Measurements from ENCODE around the gene TBC1D10A. TPM values are rescaled to one million over a fixed set of nuclear protein-coding genes. Genes with fewer than 3 reads are reported as not detected.
A peak's percentile ranks its signal among the peaks of the same experiment; 100 is the strongest.

Gene TBC1D10A
- total RNA-seq, 1 donor from 2014 or later = 29.6 TPM

GRCh38 chr22:30248484-30248883 lies 78.3 kb downstream of the TBC1D10A start:
- intact Hi-C loops (cut with DNase I) = no loop called here
- Histone ChIP-seq H3K36me3 (no peaks in the 10 kb centered on the region), H3K4me1 (peaks cover 27% of the 10 kb centered on the region), H3K9me3 (no peaks in the 10 kb centered on the region), H3K4me3 (no peak overlapping the region), H3K27me3 (peaks cover 11% of the 10 kb centered on the region), H3K27ac (no peak overlapping the region)
- DNase-seq (no peak), ATAC-seq (no peak)
- TF ChIP-seq, protein P1, sequence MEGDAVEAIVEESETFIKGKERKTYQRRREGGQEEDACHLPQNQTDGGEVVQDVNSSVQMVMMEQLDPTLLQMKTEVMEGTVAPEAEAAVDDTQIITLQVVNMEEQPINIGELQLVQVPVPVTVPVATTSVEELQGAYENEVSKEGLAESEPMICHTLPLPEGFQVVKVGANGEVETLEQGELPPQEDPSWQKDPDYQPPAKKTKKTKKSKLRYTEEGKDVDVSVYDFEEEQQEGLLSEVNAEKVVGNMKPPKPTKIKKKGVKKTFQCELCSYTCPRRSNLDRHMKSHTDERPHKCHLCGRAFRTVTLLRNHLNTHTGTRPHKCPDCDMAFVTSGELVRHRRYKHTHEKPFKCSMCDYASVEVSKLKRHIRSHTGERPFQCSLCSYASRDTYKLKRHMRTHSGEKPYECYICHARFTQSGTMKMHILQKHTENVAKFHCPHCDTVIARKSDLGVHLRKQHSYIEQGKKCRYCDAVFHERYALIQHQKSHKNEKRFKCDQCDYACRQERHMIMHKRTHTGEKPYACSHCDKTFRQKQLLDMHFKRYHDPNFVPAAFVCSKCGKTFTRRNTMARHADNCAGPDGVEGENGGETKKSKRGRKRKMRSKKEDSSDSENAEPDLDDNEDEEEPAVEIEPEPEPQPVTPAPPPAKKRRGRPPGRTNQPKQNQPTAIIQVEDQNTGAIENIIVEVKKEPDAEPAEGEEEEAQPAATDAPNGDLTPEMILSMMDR (IDR thresholded peaks at IDR 0.05) = no peak

DNA sequence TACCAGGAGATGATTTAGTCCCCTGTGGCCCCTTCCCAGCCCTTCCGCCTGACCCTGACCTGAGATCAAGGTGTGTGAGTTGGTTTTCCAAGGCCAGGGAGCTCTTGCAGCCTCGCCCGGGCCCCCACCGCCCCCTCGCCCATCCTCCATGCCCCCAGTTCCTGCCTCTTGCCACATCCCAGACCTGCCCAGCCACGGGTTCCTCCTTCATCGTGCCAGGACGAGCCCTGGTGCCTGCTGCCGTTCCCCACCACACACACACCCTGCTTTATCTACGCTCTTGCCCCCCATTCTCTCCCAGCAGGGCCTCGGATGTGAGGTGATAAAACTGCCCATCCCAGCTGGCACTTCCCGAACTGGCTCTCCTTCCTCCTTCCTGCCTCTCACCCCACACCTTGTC lies 78.8 kb downstream of the TBC1D10A start:
- peaks cover 22% of the 10 kb centered on the region for H3K4me1 ChIP-seq
- H3K4me3 ChIP-seq = no peak overlapping the region
- DNase-seq (no peak), ATAC-seq (no peak)
- intact Hi-C loops (cut with DNase I) = no loop called here
- H3K27me3 ChIP-seq = peaks cover 11% of the 10 kb centered on the region
- no peaks in the 10 kb centered on the region for H3K36me3 ChIP-seq
- no peak overlapping the region for H3K27ac ChIP-seq
- H3K9me3 ChIP-seq = no peaks in the 10 kb centered on the region
- TF ChIP-seq, protein P1 (IDR thresholded peaks at IDR 0.05) = no peak

GRCh38 chr22:30247561-30247960 lies 79.2 kb downstream of the TBC1D10A start:
- H3K4me1 ChIP-seq = peaks cover 18% of the 10 kb centered on the region
- H3K4me3 ChIP-seq = no peak overlapping the region
- no peaks in the 10 kb centered on the region for H3K9me3 ChIP-seq
- no peaks in the 10 kb centered on the region for H3K36me3 ChIP-seq
- ATAC-seq (no peak), DNase-seq (no peak)
- TF ChIP-seq, protein P1 (IDR thresholded peaks at IDR 0.05) = no peak
- no peak overlapping the region for H3K27ac ChIP-seq
- intact Hi-C loops (cut with DNase I) = no loop called here
- H3K27me3 ChIP-seq = peaks cover 11% of the 10 kb centered on the region

DNA sequence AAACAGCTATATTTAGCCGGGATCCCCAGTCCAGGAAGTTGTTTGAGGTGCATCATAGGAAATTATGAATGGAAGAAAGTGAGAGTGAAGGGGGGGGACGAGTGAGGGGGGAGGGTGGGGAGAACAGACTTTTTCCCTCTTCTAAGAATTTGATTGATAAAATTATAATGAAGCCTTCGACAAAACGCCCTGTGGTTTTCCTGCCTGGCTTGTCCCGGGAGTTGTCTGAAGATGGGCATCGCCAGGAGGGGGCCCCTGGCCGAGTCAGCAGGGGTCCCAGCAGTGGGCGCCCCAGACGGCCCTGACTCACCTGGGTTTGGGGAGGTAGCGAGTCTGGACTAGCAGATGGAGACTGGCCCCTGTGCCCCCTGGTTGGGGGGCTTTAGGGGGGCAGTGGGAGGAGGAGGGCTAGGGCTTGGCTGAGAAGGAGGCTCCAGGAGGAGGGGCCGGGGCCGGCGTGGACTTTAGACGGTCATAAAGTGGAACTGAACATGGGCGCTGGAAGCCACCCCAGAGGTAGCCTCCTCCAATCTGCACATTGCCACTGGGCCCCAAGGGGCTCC lies 79.8 kb downstream of the TBC1D10A start:
- no peaks in the 10 kb centered on the region for H3K36me3 ChIP-seq
- H3K27me3 ChIP-seq = peaks cover 11% of the 10 kb centered on the region
- DNase-seq (no peak), ATAC-seq (no peak)
- intact Hi-C loops (cut with DNase I) = no loop called here
- H3K4me3 ChIP-seq = peak overlapping the region; percentile 54
- peaks cover 16% of the 10 kb centered on the region for H3K4me1 ChIP-seq
- peak overlapping the region; percentile 42 for H3K27ac ChIP-seq
- H3K9me3 ChIP-seq = no peaks in the 10 kb centered on the region
- TF ChIP-seq, protein P1 (IDR thresholded peaks at IDR 0.05) = no peak

GRCh38 chr22:30245985-30246813 lies 80.5 kb downstream of the TBC1D10A start, which contains the start of gene LIF:
Gene LIF, minus strand, starts transcription at chr22:30246759. Its CDS starts 64 bp downstream, at chr22:30246695.
- intact Hi-C loops (cut with DNase I) = no loop called here
- ATAC-seq = peak; percentile 42
- Histone ChIP-seq H3K36me3 (no peaks in the 10 kb centered on the region), H3K27ac (peak within 1 kb of the TSS; percentile 42), H3K4me3 (peak within 1 kb of the TSS; percentile 54), H3K4me1 (peaks cover 16% of the 10 kb centered on the region), H3K27me3 (peaks cover 11% of the 10 kb centered on the region), H3K9me3 (no peaks in the 10 kb centered on the region)
- no peak for DNase-seq
- TF ChIP-seq, protein P1 (IDR thresholded peaks at IDR 0.05) = peak; percentile 17

All from upper lobe of right lung (tissue), 1 donor.